NCI-H1092 treated with DMSO at 0.1 percent for 48 hours (cell line): ENCODE data around the gene ZNF605.
"Not testable (repeated sequence)": the region's sequence is repeated elsewhere in the genome, so short reads cannot be mapped to it uniquely, and the experiment has no call there.

ENCODE experiments used
- DNase-seq: peaks from one replicate; lab custom pipeline; 2025; lab: John Stamatoyannopoulos, UW

Gene ZNF605

DNA sequence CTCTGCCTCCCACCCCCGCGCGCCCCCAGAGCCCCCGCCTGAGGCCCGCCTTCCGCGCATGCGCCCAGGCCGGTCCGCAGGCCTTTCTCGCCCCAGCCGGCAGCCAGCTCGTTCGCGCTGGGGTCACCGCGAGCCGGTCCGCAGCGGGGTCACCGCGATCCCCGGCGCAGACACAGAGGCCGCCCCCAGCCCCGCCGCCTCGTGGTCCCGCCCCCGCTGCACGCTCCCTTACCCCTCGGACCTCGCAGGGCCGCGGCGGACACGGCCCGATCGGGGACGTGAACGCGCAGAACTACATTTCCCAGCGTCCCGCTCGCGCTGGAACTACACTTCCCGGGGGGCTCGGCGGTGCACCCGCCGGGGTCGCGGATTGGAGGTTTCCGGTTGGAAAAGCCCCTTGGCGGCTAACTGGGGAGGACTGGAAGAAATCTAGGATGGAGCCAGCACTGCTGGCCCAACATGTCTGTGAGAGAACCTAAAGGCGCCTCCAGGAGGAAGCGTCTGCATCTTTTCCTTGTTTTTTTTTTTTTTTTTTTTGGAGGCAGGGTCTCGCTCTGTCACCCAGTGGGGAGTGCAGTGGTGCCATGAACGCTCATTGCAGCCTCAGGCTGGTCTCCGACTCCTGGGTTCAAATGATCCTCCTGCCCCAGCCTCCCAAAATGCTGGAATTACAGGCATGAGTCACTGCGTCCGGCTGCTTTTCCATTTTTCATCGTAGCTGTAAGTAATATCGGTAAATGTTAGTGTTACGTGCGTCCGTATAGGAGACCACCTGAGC is at the start of gene ZNF605:
ZNF605 (minus strand) TSS at position 296 of the 778 bp plus-strand sequence. CDS start 10,671 bp downstream, outside the sequence.
- DNase-seq = peak; percentile 87

DNA sequence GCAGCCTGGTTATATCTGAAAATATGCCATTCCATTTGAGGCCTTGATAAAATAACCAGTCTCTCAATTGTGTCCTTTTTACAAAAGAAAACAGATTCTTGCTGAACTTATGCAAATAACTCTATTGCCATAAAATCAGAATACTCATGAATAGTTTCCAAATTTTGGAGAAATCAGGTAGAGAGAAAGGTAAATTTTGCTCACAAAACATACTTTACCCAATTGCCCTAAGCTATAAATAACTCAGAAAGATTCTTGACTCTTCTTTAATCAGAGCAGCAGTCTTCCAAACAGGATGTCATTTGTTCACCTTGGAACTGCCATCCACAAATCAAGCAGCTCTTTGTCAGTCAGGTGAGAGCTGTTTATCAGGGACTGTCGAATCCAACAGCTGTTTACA is 42.6 kb upstream of the ZNF605 start:
- DNase-seq = no peak

DNA sequence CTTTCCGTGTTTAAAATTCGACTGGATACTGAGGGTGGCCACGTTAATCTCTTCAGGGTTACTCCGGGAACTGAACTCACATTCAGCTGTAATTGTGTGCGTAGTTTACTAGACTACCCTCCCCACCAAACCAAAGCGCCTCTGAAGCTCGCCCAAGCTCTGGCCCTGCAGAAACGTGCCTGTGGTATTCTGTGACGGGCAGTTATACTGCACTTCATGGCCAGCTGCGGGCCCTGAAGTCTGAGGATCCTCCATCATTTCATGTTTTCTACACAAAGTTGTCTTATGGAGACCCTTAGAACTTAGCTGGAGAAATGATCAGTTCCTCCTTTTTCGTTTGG is 30.7 kb upstream of the ZNF605 start:
- no peak for DNase-seq

DNA sequence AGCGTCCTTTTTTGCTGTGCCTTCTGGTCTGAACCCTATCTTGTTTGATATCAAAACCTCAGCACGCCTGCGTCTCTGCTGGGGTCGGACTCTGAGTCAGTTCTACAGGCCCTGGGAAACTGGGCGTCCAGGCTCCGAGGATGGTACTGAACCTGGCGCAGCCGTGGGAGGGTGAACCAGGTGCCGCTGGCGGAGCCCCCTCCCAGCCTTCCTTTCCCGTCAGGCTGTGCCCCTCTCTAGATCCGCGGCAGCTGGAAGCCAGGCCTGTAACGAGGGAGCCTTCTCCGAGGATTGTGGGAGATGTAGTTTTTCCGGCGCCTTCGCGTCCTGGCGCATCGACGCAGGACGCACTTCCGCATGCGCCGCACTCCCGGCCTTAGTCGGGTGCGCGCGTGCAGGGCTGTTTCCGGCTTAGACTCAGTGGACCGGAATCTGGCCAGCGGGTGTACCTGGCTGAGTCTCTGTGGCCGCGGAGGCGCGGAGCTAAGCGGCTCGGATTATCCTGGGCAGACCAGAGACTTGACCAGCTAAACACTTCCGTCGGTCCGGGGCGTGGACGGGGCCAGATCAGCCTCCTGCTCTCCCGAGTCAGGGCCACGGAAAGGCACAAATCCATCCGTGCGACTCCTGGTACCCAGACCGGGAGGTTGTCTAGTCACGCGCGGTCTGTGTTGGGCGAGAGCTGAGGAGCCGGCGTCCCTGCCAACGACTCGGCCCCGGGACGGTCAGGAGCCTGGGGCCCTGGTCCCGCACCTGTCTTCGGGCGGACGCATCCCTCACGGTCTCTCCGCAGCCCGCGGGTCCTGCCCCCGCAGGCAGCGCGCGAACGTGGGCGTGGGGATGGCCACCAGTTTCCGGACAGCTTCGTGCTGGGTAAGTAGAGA is 30.1 kb upstream of the ZNF605 start, which contains the start of gene ZNF26:
ZNF26 (plus strand) TSS at position 367 of the 884 bp plus-strand sequence; CDS start at position 841, 474 bp downstream.
- DNase-seq = peak; percentile 95

DNA sequence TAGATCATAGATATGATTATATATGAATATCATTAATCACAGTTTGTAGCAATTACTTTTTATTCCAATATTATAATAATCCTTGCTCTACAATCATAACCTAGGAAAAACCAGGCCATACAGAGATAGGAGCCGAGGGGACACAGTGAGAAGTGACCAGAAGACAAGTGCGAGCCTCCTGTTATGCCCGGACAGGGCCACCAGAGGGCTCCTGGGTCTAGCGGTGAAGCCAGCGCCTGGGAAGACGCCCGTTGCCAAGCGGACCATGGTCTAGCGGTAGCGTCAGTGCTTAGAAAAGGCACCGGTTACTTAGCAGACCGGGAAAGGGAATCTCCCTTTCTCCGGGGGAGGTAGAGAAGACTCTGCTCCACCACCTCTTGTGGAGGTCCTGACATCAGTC is 20.8 kb upstream of the ZNF605 start:
- not testable (repeated sequence) for DNase-seq

DNA sequence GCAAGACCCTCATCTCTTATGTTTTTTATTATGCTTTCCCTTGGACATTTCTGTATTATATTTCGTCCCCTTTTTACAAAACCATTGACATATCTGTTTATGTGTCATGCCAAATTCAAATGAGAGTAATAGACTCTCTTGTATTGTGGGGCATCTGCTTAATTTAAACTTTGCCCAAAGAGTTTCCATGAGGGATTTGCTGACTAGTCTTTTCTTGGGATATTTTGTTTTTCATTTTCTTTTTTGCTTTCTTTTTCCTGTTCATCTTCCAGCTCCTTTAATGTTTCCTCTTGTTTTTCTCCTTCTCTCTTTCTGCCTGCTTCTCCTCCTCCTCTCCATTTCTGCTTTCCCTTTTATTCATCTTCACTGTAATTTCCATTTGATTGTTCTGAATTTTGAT is 16.3 kb upstream of the ZNF605 start:
- DNase-seq = no peak

DNA sequence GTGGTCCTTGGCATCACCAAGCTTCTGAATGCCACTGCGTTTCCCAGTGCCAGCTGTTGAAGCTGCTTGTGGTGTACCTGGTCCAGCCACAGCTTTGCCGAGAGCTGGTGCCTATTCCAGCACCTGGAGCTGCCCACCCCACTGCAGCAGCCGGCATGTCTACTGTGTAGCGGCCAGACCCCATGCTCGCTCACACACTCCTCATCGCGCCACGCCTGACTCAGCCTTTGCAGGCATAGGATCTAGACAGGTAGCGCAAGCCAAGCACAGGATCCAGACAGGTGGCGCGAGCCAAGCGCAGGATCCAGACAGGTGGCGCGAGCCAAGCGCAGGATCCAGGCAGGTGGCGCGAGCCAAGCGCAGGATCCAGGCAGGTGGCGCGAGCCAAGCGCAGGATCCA is 11.6 kb upstream of the ZNF605 start:
- no peak for DNase-seq

DNA sequence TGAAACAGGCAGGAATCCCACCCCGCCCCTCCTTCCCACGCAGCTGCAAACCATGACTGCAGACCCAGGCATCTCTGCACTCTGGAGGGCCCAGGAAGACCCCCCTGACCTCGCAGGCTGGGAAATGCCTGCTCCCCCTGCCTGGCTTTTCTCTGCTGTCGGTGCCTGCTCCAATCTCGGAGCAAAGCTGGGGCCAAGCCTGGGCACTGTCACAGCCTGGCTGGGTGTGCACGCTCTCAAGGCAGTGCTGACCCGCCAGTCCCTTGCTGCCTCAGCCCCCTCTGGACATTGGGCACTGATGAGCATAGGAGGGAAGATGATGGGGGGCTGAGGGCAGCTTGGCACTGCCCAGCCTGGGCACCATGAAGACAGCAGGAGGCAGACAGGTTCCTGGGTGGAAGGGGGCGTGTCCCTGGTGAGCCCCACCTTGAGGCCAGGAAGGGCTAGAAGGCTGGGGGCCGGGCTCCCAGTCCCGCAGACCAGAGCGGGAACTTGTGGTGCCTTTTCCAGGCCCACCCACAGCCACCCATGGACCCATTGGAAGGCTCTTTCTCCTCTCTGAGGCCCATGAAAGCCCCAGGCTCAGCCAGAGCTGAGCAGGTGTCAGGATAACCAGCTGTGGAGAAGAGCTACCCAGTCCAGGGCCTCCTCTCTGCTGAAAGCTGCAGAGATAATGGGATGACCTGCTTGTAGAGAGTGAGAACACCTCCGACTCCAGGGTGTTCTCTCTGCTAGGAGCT is 10.7 kb upstream of the ZNF605 start:
- DNase-seq = no peak

DNA sequence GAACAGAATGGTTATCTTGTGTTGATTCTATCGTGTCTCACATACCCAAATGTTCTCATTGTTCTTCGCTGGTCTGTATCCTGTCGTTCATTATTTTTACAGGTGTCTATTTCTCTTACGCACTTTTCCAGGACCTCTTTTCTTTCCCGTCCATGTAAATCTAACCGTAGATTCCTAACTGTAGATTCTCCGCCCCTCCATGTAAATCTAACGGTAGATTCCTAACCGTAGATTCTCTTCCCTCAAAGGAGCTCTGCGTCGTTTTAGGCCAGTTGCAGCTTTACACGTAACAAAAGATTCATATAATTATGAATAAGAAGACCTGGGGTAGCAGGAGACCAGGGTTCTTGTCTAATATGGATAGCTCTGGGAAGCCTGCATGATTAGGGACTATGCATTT is 9.7 kb upstream of the ZNF605 start:
- DNase-seq = no peak

DNA sequence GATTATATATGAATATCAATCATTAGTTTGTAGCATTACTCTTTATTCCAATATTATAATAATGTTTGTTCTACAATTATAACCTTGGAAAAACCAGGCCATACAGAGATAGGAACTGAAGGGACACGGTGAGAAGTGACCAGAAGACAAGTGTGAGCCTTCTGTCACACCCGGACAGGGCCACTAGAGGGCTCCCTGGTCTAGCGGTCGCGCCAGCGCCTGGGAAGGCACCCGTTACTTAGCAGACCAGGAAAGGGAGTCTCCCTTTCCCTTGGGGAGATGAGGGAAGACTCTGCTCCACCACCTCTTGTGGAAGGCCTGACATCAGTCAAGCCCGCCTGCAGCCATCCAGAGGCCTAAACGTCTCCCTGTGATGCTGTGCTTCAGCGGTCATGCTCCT is 7.8 kb upstream of the ZNF605 start:
- DNase-seq = not testable (repeated sequence)

DNA sequence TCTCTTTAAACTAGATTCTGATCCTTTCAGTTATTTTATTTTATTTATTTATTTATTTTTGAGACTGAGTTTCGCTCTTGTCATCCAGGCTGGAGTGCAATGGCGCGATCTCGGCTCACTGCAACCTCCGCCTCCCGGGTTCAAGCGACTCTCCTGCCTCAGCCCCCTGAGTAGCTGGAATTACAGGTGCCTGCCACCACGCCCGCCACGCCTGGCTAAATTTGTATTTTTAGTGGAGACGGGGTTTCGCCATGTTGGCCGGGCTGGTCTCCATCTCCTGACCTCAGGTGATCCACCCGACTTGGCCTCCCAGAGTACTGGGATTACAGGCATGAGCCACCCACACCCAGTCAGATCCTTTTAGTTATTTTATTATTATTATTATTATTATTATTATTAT is 5.7 kb upstream of the ZNF605 start:
- not testable (repeated sequence) for DNase-seq

DNA sequence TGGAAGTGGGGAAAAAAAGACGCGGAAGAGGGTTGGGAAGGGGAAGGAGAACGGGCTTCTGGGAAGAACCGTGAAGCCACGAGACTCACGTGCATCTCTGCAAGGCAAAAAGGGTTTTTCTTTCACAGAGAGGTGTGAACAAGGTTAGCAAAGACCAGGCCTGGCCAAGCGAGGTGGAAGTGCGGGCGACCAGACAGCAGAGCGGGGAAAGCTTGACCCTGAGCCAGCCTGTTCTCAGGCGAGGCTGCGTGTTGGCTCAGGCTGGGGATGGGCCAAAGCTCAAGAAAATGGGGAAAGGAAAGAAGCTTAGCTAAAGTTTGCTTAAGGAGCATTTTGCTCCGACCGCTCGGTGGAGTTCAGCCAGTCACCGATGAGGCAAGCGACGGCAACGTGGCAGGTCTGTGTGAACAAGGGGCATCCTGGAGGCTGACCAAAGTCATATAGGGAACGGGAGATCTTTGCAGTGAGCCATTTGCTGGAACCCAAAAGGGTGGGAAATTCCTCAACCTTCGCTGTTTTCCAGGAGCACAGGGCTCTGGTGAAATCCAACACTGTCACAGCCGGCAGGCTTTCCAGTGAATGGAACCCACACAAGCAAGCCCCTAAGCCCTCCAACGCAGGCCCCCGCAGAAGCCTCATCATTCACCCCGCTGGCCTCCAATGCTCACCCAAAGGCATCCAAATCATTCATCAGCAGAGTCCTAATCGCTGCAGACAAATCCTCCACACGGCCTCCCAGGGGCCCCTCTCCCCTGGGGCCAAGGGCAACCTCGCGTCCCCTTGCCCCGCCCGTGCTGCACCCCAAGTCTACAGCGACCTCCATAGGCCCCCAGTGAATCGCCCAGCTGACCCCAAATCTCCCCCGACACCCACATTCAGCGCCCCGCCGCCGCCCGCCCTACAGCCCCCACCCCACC is 754 bp downstream of the ZNF605 start:
- peak; percentile 63 for DNase-seq

DNA sequence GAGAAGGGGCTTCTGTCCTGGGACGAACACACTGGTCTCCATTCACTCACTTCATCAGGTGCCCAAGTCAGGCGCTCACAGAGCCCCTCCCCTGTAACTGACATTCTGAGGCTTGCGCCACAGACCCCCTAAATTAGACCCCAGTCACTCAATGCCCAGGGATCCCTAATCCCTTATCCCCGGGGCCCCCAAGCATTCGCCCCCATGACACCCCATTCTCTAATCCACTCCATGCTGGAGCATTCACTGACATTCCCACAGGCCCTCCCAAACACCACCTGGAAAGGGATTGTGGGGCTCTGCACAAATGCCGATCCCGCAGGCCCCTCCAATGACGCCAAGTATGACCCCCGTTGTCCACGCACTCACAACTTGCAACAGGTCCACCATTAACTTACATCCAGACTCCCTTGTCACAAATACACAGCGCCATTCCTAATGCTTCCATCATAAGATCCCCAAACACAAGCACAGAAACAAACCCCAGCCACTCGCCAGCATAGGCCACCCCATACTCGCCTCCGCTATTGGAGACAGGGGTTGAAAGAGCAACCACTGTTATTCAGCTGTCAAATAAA is 1.5 kb downstream of the ZNF605 start:
- DNase-seq = no peak

DNA sequence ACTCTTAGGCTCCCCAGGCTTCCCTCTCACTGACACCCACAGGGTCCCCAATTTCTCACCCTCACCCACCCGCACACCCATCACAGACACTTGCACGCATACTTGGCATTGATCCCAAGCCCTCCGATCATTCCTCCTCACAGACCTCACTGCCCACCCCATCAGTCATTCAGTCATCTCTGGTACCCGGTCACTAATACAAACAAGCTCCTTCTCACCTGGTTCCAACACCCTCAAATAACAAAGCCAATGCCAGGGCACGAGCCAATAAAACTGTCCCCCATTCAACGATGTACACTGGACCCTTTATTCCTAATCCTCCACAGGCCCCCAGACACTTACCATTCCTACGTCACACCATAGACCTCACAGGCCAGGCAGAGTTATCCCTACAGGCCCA is 2.3 kb downstream of the ZNF605 start:
- no peak for DNase-seq

DNA sequence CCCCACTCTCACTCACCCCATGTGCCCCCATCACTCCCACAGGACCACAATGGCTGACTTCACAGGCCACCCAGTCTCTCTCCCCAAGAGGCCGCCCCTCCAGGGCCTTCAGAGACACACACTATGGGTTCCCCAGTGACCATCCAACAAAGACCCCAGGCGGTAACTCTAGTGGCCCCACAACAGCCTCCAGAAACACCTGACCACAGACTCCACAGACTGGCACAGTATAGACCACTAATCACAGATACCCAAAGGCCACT is 3.0 kb downstream of the ZNF605 start:
- DNase-seq = no peak

DNA sequence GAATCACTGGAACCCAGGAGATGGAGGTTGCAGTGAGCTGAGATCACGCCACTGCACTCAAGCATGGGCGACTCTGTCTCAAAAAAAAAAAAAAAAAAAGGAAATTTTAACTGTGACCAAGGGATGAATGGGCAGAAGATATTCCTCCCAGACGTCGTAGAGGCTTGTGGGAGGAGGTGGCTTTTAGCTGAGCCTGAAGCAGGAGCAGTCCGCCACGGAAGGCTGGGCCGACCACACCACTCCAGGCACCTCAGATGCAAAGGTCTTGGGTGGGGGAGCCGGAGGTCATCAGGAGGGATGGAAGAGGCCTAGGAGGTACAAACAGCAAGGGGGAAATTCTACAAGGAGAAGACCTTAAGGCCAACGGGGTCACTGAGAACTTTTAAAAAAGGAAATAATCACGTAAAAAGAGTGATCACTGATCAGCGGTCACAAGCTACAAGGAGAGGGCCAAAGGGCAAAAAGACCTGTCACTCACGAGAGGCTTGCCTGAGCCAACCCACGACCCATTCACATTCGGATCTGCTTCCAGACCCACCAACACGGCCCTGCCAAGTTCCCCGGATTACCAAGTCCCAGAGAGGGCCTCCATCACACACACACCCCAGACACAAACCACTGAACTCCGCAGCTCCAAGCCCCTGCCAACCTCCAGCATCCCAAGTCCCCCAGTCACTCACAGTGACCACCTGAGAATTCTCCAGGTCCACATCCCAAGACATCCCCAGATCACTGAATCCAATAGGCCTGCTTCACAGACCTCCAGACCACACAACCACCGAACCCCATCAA is 3.5 kb downstream of the ZNF605 start:
- no peak for DNase-seq

DNA sequence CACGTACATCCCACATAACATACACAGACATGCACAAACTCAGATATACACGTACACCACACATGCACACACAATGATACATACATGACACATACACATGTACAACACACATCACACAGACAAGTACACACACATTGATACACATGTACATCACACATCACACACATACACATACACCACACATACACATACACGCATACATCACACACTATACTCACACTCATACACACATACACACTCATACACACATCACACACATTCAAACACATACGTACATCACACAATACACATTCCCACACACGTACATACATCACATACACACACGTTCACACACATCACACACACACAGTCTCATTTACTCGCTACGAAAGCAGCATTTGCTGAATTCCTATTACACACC is 4.5 kb downstream of the ZNF605 start:
- no peak for DNase-seq

DNA sequence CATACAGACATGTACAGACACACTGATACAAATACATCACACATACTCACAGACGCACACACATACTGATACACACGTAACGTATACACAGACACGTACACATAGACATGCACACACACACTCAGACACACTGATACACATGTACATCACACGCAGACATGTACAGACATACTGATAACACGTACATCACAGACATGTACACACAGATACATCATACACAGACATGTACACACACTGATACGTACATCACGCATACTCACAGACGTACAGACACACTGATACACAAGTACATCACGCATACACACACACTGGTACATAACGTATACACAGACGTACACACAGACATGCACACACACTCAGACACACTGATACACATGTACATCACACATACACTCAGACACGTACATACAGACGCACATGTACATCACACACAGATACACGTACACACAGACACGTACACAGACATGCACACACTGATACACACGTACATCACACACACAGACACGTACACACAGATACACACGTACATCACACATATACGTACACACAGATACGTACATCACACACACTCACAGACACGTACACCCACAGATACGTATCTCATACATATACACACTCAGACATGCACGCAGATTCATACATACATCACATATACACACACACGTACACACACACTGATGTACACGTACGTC is 5.1 kb downstream of the ZNF605 start:
- no peak for DNase-seq

DNA sequence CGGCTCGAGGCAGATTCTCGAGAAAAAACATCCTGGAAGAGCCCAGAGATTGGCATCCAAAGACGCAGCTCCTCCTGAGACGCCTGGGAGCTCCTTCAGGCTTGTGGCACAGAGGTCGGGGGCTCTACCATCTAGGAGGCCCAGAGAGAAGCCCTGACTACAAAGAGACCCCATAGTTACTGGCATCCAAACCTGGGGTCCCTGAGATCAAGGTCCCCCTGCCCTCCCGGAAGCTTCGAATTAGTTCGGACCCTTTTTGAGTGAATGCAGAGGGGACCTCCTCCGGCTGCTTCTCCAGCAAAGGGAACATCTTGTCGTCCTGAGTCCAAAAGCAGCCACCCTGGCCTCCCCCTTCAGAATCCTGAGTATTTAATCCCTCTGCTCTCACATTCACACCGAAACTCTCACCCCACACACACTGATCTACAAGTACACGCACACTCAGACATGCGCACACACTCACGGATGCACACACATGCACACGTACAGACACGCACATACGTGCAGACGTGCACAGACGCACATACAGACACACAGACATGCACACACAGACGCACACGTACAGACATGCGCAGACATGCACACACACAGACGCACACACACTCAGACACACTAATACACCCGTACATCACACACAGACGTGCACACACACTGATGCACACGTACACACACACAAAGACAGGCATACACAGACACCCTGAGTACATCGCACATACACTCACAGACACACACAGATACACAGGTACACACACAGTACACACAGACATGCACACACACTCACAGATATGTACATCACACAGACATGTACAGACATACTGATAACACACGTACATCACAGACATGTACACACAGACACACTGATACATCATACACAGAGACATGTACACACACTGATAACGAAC is 5.9 kb downstream of the ZNF605 start:
- DNase-seq = no peak
